Thyroid gland (tissue), 4 donors: ENCODE data around the gene DGCR8. TPM values are rescaled to one million over a fixed set of nuclear protein-coding genes. Genes with fewer than 3 reads are reported as not detected.

Experiments used
- DNase-seq, 2 donors: peaks; one replicate each; pipeline ENCODE4 v3.0.0-alpha.2; 2019
- H3K27ac ChIP-seq, 3 donors: fragments of 200-600 bp; sonication (generic); 1 replicate in 2 of 3; 2 replicates in 1 of 3; pipeline ENCODE4 v1.5.1; 2016 to 2019; ENCODE audit warnings: mild to moderate bottlenecking in 1 of 3, moderate library complexity in 1 of 3
- H3K27me3 ChIP-seq: fragments of 200-600 bp; sonication (generic); one replicate; pipeline ENCODE4 v1.5.1; 2019
- H3K36me3 ChIP-seq, 2 donors: fragments of 200-600 bp; sonication (generic); one replicate each; pipeline ENCODE4 v1.5.1; 2016 to 2019
- H3K4me1 ChIP-seq, 2 donors: fragments of 200-600 bp; sonication (generic); one replicate each; pipeline ENCODE4 v1.5.1; 2017 to 2019
- H3K4me3 ChIP-seq, 3 donors: fragments of 200-600 bp; sonication (generic); replicated peaks in 1 of 3; 1 replicate in 2 of 3; 2 replicates in 1 of 3; pipeline ENCODE4 v1.5.1; 2016; ENCODE audit warnings: mild to moderate bottlenecking in 1 of 3
- H3K9me3 ChIP-seq: fragments of 200-600 bp; sonication (generic); one replicate; pipeline ENCODE4 v1.5.1; 2017
- CTCF ChIP-seq, 6 experiments: fragments of 200-600 bp in 3 of 6; fragments of 450-650 bp in 3 of 6; sonication (generic) in 3 of 6; IDR thresholded peaks; one replicate each; pipeline ENCODE4 v1.5.1; 2016 to 2019; ENCODE audit warnings: antibody characterized with exemption in 6 of 6, mild to moderate bottlenecking in 2 of 6, inconsistent platforms in 1 of 6, moderate library complexity in 1 of 6
- POLR2A ChIP-seq, 2 donors: fragments of 450-650 bp; IDR thresholded peaks; one replicate each; pipeline ENCODE4 v1.6.1; 2017; ENCODE audit warnings: antibody characterized with exemption in 2 of 2, mild to moderate bottlenecking in 2 of 2, moderate library complexity in 1 of 2
- WGBS, 2 donors: methylation state at CpG; one replicate each; pipeline ENCODE4 v1.1.5; 2017; 5-methylcytosine and 5-hydroxymethylcytosine counted together
- intact Hi-C: fragments of 100-400 bp; cut with DNase I; formaldehyde crosslinking; loops from one replicate; pipeline ENCODE4 v1.15.1; 2023
- total RNA-seq, 4 donors: library from RNA; depleted of rRNA; stranded (reverse); fragments of >200 nt; gene quantifications; one replicate each; pipeline ENCODE4 v1.2.3, GENCODE V29; 2016

The DGCR8 gene
- total RNA-seq, 4 donors from 2014 or later, result 28.9 to 48.8 (median 31.5) TPM

GRCh38 chr22:20039683-20040325 is 40.2 kb upstream of the DGCR8 start:
- H3K9me3 ChIP-seq, result no peaks in the 10 kb centered on the region
- H3K36me3 ChIP-seq, result peaks cover 20 to 33% of the 10 kb centered on the region in 2 donors
- TF ChIP-seq CTCF (IDR thresholded peaks at IDR 0.05) (no peak), POLR2A (IDR thresholded peaks at IDR 0.05) (no peak)
- no peak overlapping the region for H3K4me3 ChIP-seq
- no peaks in the 10 kb centered on the region for H3K27me3 ChIP-seq
- intact Hi-C loops, result no loop called here
- no peaks in the 10 kb centered on the region for H3K4me1 ChIP-seq
- 84 to 94% methylated on average over 9 of the region's 9 CpGs for WGBS, 2 donors
- DNase-seq, result no peak
- H3K27ac ChIP-seq, result no peak overlapping the region

GRCh38 chr22:20040327-20041200 is 39.5 kb upstream of the DGCR8 start:
- intact Hi-C loops, result no loop called here
- no peaks in the 10 kb centered on the region for H3K4me1 ChIP-seq
- TF ChIP-seq POLR2A (IDR thresholded peaks at IDR 0.05) (no peak), CTCF (IDR thresholded peaks at IDR 0.05) (no peak)
- no peaks in the 10 kb centered on the region for H3K9me3 ChIP-seq
- 94 to 97% methylated on average over 7 of the region's 7 CpGs for WGBS, 2 donors
- no peak overlapping the region for H3K27ac ChIP-seq
- H3K4me3 ChIP-seq, result no peak overlapping the region
- H3K36me3 ChIP-seq, result peaks cover 20 to 33% of the 10 kb centered on the region in 2 donors
- no peaks in the 10 kb centered on the region for H3K27me3 ChIP-seq
- DNase-seq, result no peak

- no peak overlapping the region for H3K27ac ChIP-seq
- WGBS, 2 donors, result 94 to 95% methylated on average over 20 to 23 of the region's 26 CpGs
- DNase-seq, result no peak
- no peak overlapping the region for H3K4me3 ChIP-seq
- intact Hi-C loops, result no loop called here
- TF ChIP-seq POLR2A (IDR thresholded peaks at IDR 0.05) (no peak), CTCF (IDR thresholded peaks at IDR 0.05) (no peak)
- peaks cover 15 to 19% of the 10 kb centered on the region in 2 donors for H3K36me3 ChIP-seq
- no peaks in the 10 kb centered on the region for H3K27me3 ChIP-seq
- H3K4me1 ChIP-seq, result no peaks in the 10 kb centered on the region
- H3K9me3 ChIP-seq, result no peaks in the 10 kb centered on the region
These were observed 36.7 kb upstream of the DGCR8 start for GRCh38 chr22:20043057-20043996.

GRCh38 chr22:20043997-20044342 is 36.1 kb upstream of the DGCR8 start:
- intact Hi-C loops, result no loop called here
- Histone ChIP-seq H3K36me3 (peaks cover 15 to 16% of the 10 kb centered on the region in 2 donors), H3K4me1 (no peaks in the 10 kb centered on the region), H3K27ac (no peak overlapping the region), H3K27me3 (no peaks in the 10 kb centered on the region), H3K9me3 (no peaks in the 10 kb centered on the region), H3K4me3 (no peak overlapping the region)
- no peak for DNase-seq
- 91 to 95% methylated on average over 7 of the region's 7 CpGs for WGBS, 2 donors
- TF ChIP-seq POLR2A (IDR thresholded peaks at IDR 0.05) (no peak), CTCF (IDR thresholded peaks at IDR 0.05) (no peak)
